ENCODE measurements around the gene MAP3K15. TPM values are rescaled to one million over a fixed set of nuclear protein-coding genes. Genes with fewer than 3 reads are reported as not detected.

MAP3K15 gene
- polyA plus RNA-seq, 3 donors = not detected

DNA sequence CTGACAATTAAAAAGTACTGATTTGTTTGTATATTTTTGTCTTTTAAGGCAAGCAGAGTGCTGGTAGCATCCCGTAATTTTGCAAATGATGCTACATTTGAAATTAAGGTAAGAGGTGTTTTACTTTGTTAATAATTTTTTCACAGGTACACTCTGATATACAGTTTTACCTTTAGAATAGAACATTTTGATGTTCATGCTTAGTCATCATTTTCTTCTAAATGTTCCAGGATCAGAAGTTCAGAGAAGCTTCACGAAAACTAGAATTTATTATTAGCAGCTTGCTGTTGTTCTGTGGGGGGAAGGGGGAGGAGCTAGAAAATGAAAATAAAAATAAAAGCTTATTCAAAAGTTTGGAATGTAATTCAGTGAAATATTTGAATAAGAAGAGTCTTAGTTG is 166.0 kb downstream of the MAP3K15 start:
- H3K27ac ChIP-seq (ENCODE audit: low read depth in 1 of 2, low read length in 2 of 2) = no peak overlapping the region

DNA sequence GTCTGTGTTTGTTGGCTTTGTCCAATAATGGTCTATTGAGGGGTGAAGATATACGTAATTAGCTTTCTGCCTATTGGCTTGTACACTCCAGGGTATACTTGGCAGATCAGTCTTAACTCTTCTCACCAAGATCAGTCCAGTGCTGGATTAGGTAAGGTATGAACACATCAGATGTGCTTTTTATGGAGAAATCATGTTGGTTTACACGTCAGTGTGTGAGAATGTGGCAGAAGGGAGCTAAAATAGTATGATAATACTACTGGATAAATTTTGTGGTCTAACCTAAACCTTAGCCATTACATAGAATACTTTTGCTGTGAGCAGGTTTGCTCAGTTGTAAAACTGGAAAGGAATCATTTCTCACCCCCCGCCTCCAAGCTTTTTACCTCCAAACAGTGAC is 167.4 kb downstream of the MAP3K15 start:
- H3K9me3 ChIP-seq (replicated peaks in 1 of 2; ENCODE audit: control insufficient read depth in 1 of 2, insufficient read depth in 1 of 2, low read length in 2 of 2) = no peaks in the 10 kb centered on the region
- Mint-ChIP-seq H3K4me1 (peaks cover 26% of the 10 kb centered on the region), H3K27me3 (ENCODE audit: low read depth in 3 of 3) (peaks cover 0 to 9% (median 0%) of the 10 kb centered on the region in 3 donors), H3K27ac (no peak overlapping the region), H3K4me3 (no peak overlapping the region), H3K36me3 (peaks cover 19 to 28% of the 10 kb centered on the region in 2 donors), H3K9me3 (peaks cover 0 to 10% (median 0%) of the 10 kb centered on the region in 7 donors)
- no peak overlapping the region for H3K9ac ChIP-seq (ENCODE audit: insufficient read depth, low read length, poor library complexity, severe bottlenecking)
- no peaks in the 10 kb centered on the region for H4K20me1 ChIP-seq (ENCODE audit: insufficient read depth, low read length)
- no CpG with 5 or more reads among the region's 3 CpGs for WGBS (ENCODE audit: insufficient coverage)
- H3K4me1 ChIP-seq (ENCODE audit: control insufficient read depth in 1 of 2, insufficient read depth in 2 of 2, low read length in 2 of 2) = peaks cover 28 to 34% of the 10 kb centered on the region in 2 donors
- no peak overlapping the region for H2AFZ ChIP-seq (ENCODE audit: insufficient read depth, low read depth, low read length, poor library complexity, severe bottlenecking)
- H3K4me3 ChIP-seq (replicated peaks in 1 of 3; ENCODE audit: low read depth in 2 of 3, low read length in 3 of 3) = no peak overlapping the region
- H3K27ac ChIP-seq (ENCODE audit: low read depth in 1 of 2, low read length in 2 of 2) = no peak overlapping the region
- DNase-seq = no peak
- peaks cover 44% of the 10 kb centered on the region for H3K79me2 ChIP-seq (ENCODE audit: insufficient read depth, low read length)
- intact Hi-C loops (cut with micrococcal nuclease) = no loop called here
- TF ChIP-seq, protein P1, sequence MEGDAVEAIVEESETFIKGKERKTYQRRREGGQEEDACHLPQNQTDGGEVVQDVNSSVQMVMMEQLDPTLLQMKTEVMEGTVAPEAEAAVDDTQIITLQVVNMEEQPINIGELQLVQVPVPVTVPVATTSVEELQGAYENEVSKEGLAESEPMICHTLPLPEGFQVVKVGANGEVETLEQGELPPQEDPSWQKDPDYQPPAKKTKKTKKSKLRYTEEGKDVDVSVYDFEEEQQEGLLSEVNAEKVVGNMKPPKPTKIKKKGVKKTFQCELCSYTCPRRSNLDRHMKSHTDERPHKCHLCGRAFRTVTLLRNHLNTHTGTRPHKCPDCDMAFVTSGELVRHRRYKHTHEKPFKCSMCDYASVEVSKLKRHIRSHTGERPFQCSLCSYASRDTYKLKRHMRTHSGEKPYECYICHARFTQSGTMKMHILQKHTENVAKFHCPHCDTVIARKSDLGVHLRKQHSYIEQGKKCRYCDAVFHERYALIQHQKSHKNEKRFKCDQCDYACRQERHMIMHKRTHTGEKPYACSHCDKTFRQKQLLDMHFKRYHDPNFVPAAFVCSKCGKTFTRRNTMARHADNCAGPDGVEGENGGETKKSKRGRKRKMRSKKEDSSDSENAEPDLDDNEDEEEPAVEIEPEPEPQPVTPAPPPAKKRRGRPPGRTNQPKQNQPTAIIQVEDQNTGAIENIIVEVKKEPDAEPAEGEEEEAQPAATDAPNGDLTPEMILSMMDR (IDR thresholded peaks at IDR 0.05) = no peak
- peaks cover 13 to 26% of the 10 kb centered on the region in 2 donors for H3K36me3 ChIP-seq (replicated peaks in 1 of 2; ENCODE audit: control insufficient read depth in 1 of 2, insufficient read depth in 2 of 2, low read length in 2 of 2)
- no peak overlapping the region for H3K4me2 ChIP-seq (replicated peaks; ENCODE audit: extremely low read depth, low read length, poor library complexity, severe bottlenecking)
- no peaks in the 10 kb centered on the region for H3K27me3 ChIP-seq (ENCODE audit: control insufficient read depth in 2 of 2, insufficient read depth in 2 of 2, low read length in 2 of 2)

More for the DNA sequence above, 166.0 kb downstream of the MAP3K15 start:
- H3K4me2 ChIP-seq (replicated peaks; ENCODE audit: extremely low read depth, low read length, poor library complexity, severe bottlenecking) = no peak overlapping the region
- H2AFZ ChIP-seq (ENCODE audit: insufficient read depth, low read depth, low read length, poor library complexity, severe bottlenecking) = no peak overlapping the region
- TF ChIP-seq, protein P1 (IDR thresholded peaks at IDR 0.05) = no peak
- Mint-ChIP-seq H3K4me1 (peaks cover 22% of the 10 kb centered on the region), H3K36me3 (peaks cover 27 to 42% of the 10 kb centered on the region in 2 donors), H3K27me3 (ENCODE audit: low read depth in 3 of 3) (peaks cover 0 to 5% (median 0%) of the 10 kb centered on the region in 3 donors), H3K4me3 (no peak overlapping the region), H3K27ac (no peak overlapping the region), H3K9me3 (peaks cover 0 to 3% (median 0%) of the 10 kb centered on the region in 7 donors)
- no peaks in the 10 kb centered on the region for H3K27me3 ChIP-seq (ENCODE audit: control insufficient read depth in 2 of 2, insufficient read depth in 2 of 2, low read length in 2 of 2)
- no CpG with 5 or more reads among the region's 2 CpGs for WGBS (ENCODE audit: insufficient coverage)
- no peak for DNase-seq
- no peak overlapping the region for H3K4me3 ChIP-seq (replicated peaks in 1 of 3; ENCODE audit: low read depth in 2 of 3, low read length in 3 of 3)
- peaks cover 21 to 38% of the 10 kb centered on the region in 2 donors for H3K36me3 ChIP-seq (replicated peaks in 1 of 2; ENCODE audit: control insufficient read depth in 1 of 2, insufficient read depth in 2 of 2, low read length in 2 of 2)
- H3K9ac ChIP-seq (ENCODE audit: insufficient read depth, low read length, poor library complexity, severe bottlenecking) = no peak overlapping the region
- H3K79me2 ChIP-seq (ENCODE audit: insufficient read depth, low read length) = peaks cover 40% of the 10 kb centered on the region
- H3K4me1 ChIP-seq (ENCODE audit: control insufficient read depth in 1 of 2, insufficient read depth in 2 of 2, low read length in 2 of 2) = peaks cover 22 to 25% of the 10 kb centered on the region in 2 donors
- no peaks in the 10 kb centered on the region for H4K20me1 ChIP-seq (ENCODE audit: insufficient read depth, low read length)
- intact Hi-C loops (cut with micrococcal nuclease) = no loop called here
- no peaks in the 10 kb centered on the region for H3K9me3 ChIP-seq (replicated peaks in 1 of 2; ENCODE audit: control insufficient read depth in 1 of 2, insufficient read depth in 1 of 2, low read length in 2 of 2)

Measured in CD14-positive monocyte (primary cell).